H9 (cell line): ENCODE results near the gene C13orf46. TPM values are rescaled to one million over a fixed set of nuclear protein-coding genes. Genes with fewer than 3 reads are reported as not detected.

ENCODE experiments used
- DNase-seq: peaks from one replicate; pipeline ENCODE4 v3.0.0-alpha.2; 2017
- H2AFZ ChIP-seq: one replicate; pipeline ENCODE4 v1.6.1; 2013; ENCODE audit warnings: mild to moderate bottlenecking, low read length, control low read depth, moderate library complexity
- H2AK5ac ChIP-seq: 2 replicates; pipeline ENCODE4 v1.6.1; 2013; ENCODE audit warnings: low read length, control low read depth, mixed read lengths; ENCODE audit not compliant: insufficient read length
- H2BK120ac ChIP-seq: one replicate; pipeline ENCODE4 v1.6.1; 2013; ENCODE audit warnings: low read depth, mild to moderate bottlenecking, low read length, control low read depth, inconsistent platforms; ENCODE audit not compliant: poor library complexity, severe bottlenecking
- H2BK12ac ChIP-seq: 2 replicates; pipeline ENCODE4 v1.6.1; 2013; ENCODE audit warnings: low read length, control low read depth, mixed read lengths, low read depth; ENCODE audit not compliant: insufficient read length
- H2BK15ac ChIP-seq: 2 replicates; pipeline ENCODE4 v1.6.1; 2013; ENCODE audit warnings: low read depth, low read length, control low read depth
- H2BK20ac ChIP-seq: one replicate; pipeline ENCODE4 v1.6.1; 2013; ENCODE audit warnings: low read depth, mild to moderate bottlenecking, low read length, control low read depth, inconsistent platforms; ENCODE audit not compliant: poor library complexity, severe bottlenecking
- H2BK5ac ChIP-seq: 2 replicates; pipeline ENCODE4 v1.6.1; 2013; ENCODE audit warnings: low read length, control low read depth, mixed read lengths; ENCODE audit not compliant: insufficient read length
- H3K14ac ChIP-seq: 2 replicates; pipeline ENCODE4 v1.6.1; 2013; ENCODE audit warnings: low read length, control low read depth; ENCODE audit not compliant: insufficient read depth
- H3K18ac ChIP-seq: 2 replicates; pipeline ENCODE4 v1.6.1; 2013; ENCODE audit warnings: low read depth, mild to moderate bottlenecking, mixed read lengths, low read length, control low read depth; ENCODE audit not compliant: insufficient read length
- H3K23ac ChIP-seq: 2 replicates; pipeline ENCODE4 v1.6.1; 2013; ENCODE audit warnings: low read length, control low read depth, mixed read lengths, low read depth; ENCODE audit not compliant: insufficient read length
- H3K23me2 ChIP-seq: 2 replicates; pipeline ENCODE4 v1.6.1; 2013; ENCODE audit warnings: low read depth, mild to moderate bottlenecking, mixed read lengths, low read length, control low read depth; ENCODE audit not compliant: insufficient read length, poor library complexity, severe bottlenecking
- H3K27ac ChIP-seq: 2 replicates; pipeline ENCODE4 v1.5.1; 2013; ENCODE audit warnings: low read length, control low read depth, mixed read lengths, low read depth; ENCODE audit not compliant: insufficient read length
- H3K27me3 ChIP-seq: 2 replicates; pipeline ENCODE4 v1.6.1; 2013; ENCODE audit warnings: low read length, control low read depth, inconsistent platforms; ENCODE audit not compliant: insufficient read depth
- H3K4ac ChIP-seq: 2 replicates; pipeline ENCODE4 v1.6.1; 2013; ENCODE audit warnings: low read depth, mild to moderate bottlenecking, control low read depth, inconsistent platforms, low read length, moderate library complexity
- H3K4me1 ChIP-seq: 2 replicates; pipeline ENCODE4 v1.6.1; 2013; ENCODE audit warnings: low read length, control low read depth, inconsistent platforms; ENCODE audit not compliant: insufficient read depth
- H3K4me2 ChIP-seq: 2 replicates; pipeline ENCODE4 v1.6.1; 2013; ENCODE audit warnings: low read length, control low read depth, mixed read lengths; ENCODE audit not compliant: insufficient read length, insufficient read depth
- H3K56ac ChIP-seq: 2 replicates; pipeline ENCODE4 v1.6.1; 2013; ENCODE audit warnings: low read depth, mild to moderate bottlenecking, mixed read lengths, low read length, control low read depth; ENCODE audit not compliant: insufficient read length
- H3K79me1 ChIP-seq: 2 replicates; pipeline ENCODE4 v1.6.1; 2013; ENCODE audit warnings: low read depth, mild to moderate bottlenecking, moderate library complexity, low read length, control low read depth, inconsistent platforms; ENCODE audit not compliant: insufficient read depth, poor library complexity, severe bottlenecking
- H3K79me2 ChIP-seq: 2 replicates; pipeline ENCODE4 v1.6.1; 2013; ENCODE audit warnings: low read length, control low read depth, inconsistent platforms; ENCODE audit not compliant: insufficient read depth
- H3K9ac ChIP-seq: 2 replicates; pipeline ENCODE4 v1.6.1; 2013; ENCODE audit warnings: low read length, control low read depth, mixed read lengths; ENCODE audit not compliant: insufficient read length; ENCODE audit errors: extremely low read depth
- H3K9me3 ChIP-seq: one replicate; pipeline ENCODE4 v1.6.1; 2013; ENCODE audit warnings: low read depth, low read length, inconsistent platforms; ENCODE audit not compliant: control insufficient read depth
- H3T11ph ChIP-seq: one replicate; pipeline ENCODE4 v1.6.1; 2013; ENCODE audit warnings: mild to moderate bottlenecking, low read length, control low read depth, inconsistent platforms
- H4K20me1 ChIP-seq: one replicate; pipeline ENCODE4 v1.6.1; 2013; ENCODE audit not compliant: control insufficient read depth, insufficient read length, insufficient read depth
- H4K5ac ChIP-seq: 2 replicates; pipeline ENCODE4 v1.6.1; 2013; ENCODE audit warnings: low read depth, mild to moderate bottlenecking, mixed read lengths, low read length, control low read depth; ENCODE audit not compliant: insufficient read length
- H4K8ac ChIP-seq: replicated peaks from 2 replicates; pipeline ENCODE4 v1.6.1; 2013; ENCODE audit warnings: low read length, control low read depth, mixed read lengths, low read depth; ENCODE audit not compliant: insufficient read length
- H4K91ac ChIP-seq: 2 replicates; pipeline ENCODE4 v1.6.1; 2013; ENCODE audit warnings: low read depth, mild to moderate bottlenecking, moderate library complexity, mixed read lengths, low read length, control low read depth; ENCODE audit not compliant: insufficient read length
- H3K27ac Mint-ChIP-seq, 3 experiments: 2 replicates in 2 of 3; 3 replicates in 1 of 3; pipeline ENCODE4 v1.8.0; 2020 to 2021; ENCODE audit warnings: mixed read lengths in 3 of 3, mild to moderate bottlenecking in 1 of 3, moderate library complexity in 1 of 3
- H3K27me3 Mint-ChIP-seq: 2 replicates; pipeline ENCODE4 v1.8.0; 2021; ENCODE audit warnings: low read depth, mild to moderate bottlenecking, moderate library complexity, mixed read lengths
- H3K36me3 Mint-ChIP-seq, 3 experiments: 2 replicates in 2 of 3; 3 replicates in 1 of 3; pipeline ENCODE4 v1.8.0; 2020 to 2021; ENCODE audit warnings: low read depth in 3 of 3, mixed read lengths in 3 of 3; ENCODE audit not compliant: insufficient read depth in 1 of 3
- H3K4me1 Mint-ChIP-seq, 2 experiments: 2 replicates each; pipeline ENCODE4 v1.8.0; 2020; ENCODE audit warnings: mixed read lengths in 2 of 2
- H3K4me3 Mint-ChIP-seq, 2 experiments: 2 replicates in 1 of 2; 3 replicates in 1 of 2; pipeline ENCODE4 v1.8.0; 2020 to 2021; ENCODE audit warnings: mild to moderate bottlenecking in 2 of 2, mixed read lengths in 2 of 2, moderate library complexity in 1 of 2
- H3K9me3 Mint-ChIP-seq, 2 experiments: 2 replicates in 1 of 2; 3 replicates in 1 of 2; pipeline ENCODE4 v1.8.0; 2020; ENCODE audit warnings: mild to moderate bottlenecking in 2 of 2, mixed read lengths in 2 of 2, moderate library complexity in 1 of 2
- WGBS: extraction: QIAGEN DNeasy Blood & Tissue Kit; methylation state at CpG from one replicate; pipeline ENCODE4 v1.1.7; 2013; ENCODE audit warnings: missing lambda C conversion rate, low lambda C conversion rate, mixed read lengths; ENCODE audit not compliant: insufficient read length; ENCODE audit errors: extremely low coverage; 5-methylcytosine and 5-hydroxymethylcytosine counted together
- total RNA-seq: library from RNA; stranded (reverse); gene quantifications from 2 replicates; pipeline ENCODE4 v1.2.1, GENCODE V29; 2021
- TF ChIP-seq, protein P1 (sequence below): fragments of 200-600 bp; sonication (generic); conservative IDR thresholded peaks from 3 replicates; pipeline ENCODE4 v1.8.0; 2021; ENCODE audit warnings: antibody characterized with exemption, mild to moderate bottlenecking

Gene C13orf46
- total RNA-seq, 1 experiment from 2014 or later = 0.55 TPM

DNA sequence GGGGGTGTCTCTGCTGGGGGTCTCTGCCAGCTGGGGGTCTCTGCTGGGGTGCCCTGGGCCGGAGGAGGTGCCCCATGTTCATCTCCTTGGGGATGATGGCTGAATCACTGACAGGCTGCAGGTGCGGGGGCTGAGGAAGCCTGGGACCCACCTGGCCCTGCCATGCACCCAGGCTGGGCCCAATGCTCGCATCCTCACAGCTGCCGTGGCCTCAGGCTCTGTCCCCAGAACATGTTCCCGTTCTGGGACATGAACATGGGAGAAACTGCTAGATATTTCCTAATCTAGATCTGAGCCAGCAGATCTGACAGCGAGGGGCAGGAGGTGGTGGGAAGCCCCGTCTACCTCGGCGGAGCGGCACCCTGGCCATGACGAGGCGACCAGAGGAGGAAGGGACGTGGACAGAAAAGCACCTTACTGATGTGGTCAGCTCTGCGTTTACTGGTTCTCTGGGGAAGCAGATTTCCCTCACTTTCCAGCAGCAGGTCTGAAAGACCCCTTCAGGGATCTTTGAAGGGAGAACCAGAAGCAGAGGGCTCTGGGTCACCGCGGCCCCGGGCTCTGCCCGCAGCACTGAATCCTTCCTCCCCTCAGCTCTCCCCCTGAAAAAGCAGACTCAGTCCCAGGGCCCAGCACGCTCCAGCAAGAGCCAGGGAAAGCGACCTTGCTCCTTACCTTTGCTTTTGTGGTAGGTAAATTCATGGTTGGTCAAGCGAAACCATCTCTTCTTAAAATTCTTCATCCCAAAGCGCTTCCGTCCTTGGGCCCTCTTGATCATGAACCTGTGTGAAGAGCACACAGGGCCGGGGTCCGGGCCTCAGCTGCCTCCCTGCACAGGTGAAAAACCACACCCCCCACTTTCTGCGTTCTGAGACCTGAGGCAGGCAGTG is 26.5 kb upstream of the C13orf46 start:
- no peak overlapping the region for H2AFZ ChIP-seq
- no peak overlapping the region for H2BK120ac ChIP-seq
- H3K9me3 ChIP-seq = no peaks in the 10 kb centered on the region
- H4K8ac ChIP-seq = no peak overlapping the region
- no peak overlapping the region for H3K27ac ChIP-seq
- no peak overlapping the region for H2BK12ac ChIP-seq
- H3K14ac ChIP-seq = no peak overlapping the region
- no CpG with 5 or more reads among the region's 26 CpGs for WGBS
- H3K56ac ChIP-seq = no peak overlapping the region
- TF ChIP-seq, protein P1, sequence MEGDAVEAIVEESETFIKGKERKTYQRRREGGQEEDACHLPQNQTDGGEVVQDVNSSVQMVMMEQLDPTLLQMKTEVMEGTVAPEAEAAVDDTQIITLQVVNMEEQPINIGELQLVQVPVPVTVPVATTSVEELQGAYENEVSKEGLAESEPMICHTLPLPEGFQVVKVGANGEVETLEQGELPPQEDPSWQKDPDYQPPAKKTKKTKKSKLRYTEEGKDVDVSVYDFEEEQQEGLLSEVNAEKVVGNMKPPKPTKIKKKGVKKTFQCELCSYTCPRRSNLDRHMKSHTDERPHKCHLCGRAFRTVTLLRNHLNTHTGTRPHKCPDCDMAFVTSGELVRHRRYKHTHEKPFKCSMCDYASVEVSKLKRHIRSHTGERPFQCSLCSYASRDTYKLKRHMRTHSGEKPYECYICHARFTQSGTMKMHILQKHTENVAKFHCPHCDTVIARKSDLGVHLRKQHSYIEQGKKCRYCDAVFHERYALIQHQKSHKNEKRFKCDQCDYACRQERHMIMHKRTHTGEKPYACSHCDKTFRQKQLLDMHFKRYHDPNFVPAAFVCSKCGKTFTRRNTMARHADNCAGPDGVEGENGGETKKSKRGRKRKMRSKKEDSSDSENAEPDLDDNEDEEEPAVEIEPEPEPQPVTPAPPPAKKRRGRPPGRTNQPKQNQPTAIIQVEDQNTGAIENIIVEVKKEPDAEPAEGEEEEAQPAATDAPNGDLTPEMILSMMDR = no peak
- no peak overlapping the region for H3K9ac ChIP-seq
- H3K79me1 ChIP-seq = no peaks in the 10 kb centered on the region
- H3K27me3 Mint-ChIP-seq = no peaks in the 10 kb centered on the region
- no peak overlapping the region for H4K91ac ChIP-seq
- no peak overlapping the region for H3K23ac ChIP-seq
- H3K79me2 ChIP-seq = no peaks in the 10 kb centered on the region
- no peak overlapping the region for H2AK5ac ChIP-seq
- no peaks in the 10 kb centered on the region for H3K4me1 ChIP-seq
- H4K5ac ChIP-seq = no peak overlapping the region
- H3K4ac ChIP-seq = no peak overlapping the region
- H3K4me3 Mint-ChIP-seq = no peak overlapping the region; a peak in 1 of 5 replicates
- H3K27ac Mint-ChIP-seq = peak overlapping the region in 2 of 3 experiments; percentile 44 to 51; a peak in 2 of 7 replicates
- H2BK20ac ChIP-seq = no peak overlapping the region
- 0 out of 4 replicates have a peak, but pooled peaks cover 0 to 4% of the 10 kb centered on the region in 2 experiments for H3K4me1 Mint-ChIP-seq
- no peak overlapping the region for H2BK5ac ChIP-seq
- peaks cover 3 to 6% (median 5%) of the 10 kb centered on the region in 3 experiments; a peak in 4 of 7 replicates for H3K36me3 Mint-ChIP-seq
- no peaks in the 10 kb centered on the region for H3K27me3 ChIP-seq
- DNase-seq = no peak
- H3T11ph ChIP-seq = no peak overlapping the region
- no peak overlapping the region for H3K18ac ChIP-seq
- no peak overlapping the region for H3K4me2 ChIP-seq
- H3K23me2 ChIP-seq = no peaks in the 10 kb centered on the region
- H2BK15ac ChIP-seq = no peak overlapping the region
- H3K9me3 Mint-ChIP-seq = no peaks in the 10 kb centered on the region
- no peaks in the 10 kb centered on the region for H4K20me1 ChIP-seq
